Lower lobe of right lung (tissue), 2 donors: ENCODE data around the gene ANKRD17. TPM values are rescaled to one million over a fixed set of nuclear protein-coding genes. Genes with fewer than 3 reads are reported as not detected.

Source experiments
- ATAC-seq, 2 donors: fragments of 200-7000 bp; cut with Tn5 transposase; one replicate each; pipeline ENCODE4 v1.9.1; 2020 to 2022; ENCODE audit warnings: mild to moderate bottlenecking in 2 of 2, moderate library complexity in 2 of 2
- DNase-seq: peaks from one replicate; pipeline ENCODE4 v3.0.0-alpha.2; 2020
- H3K27ac ChIP-seq: fragments of 200-600 bp; one replicate; pipeline ENCODE4 v1.8.0; 2022
- H3K27me3 ChIP-seq: fragments of 200-600 bp; one replicate; pipeline ENCODE4 v1.8.0; 2022; ENCODE audit warnings: low read depth
- H3K36me3 ChIP-seq: fragments of 200-600 bp; one replicate; pipeline ENCODE4 v1.8.0; 2022; ENCODE audit warnings: mild to moderate bottlenecking
- H3K4me1 ChIP-seq: fragments of 200-600 bp; one replicate; pipeline ENCODE4 v1.8.0; 2022
- H3K4me3 ChIP-seq: fragments of 200-600 bp; one replicate; pipeline ENCODE4 v1.8.0; 2022; ENCODE audit warnings: mild to moderate bottlenecking
- H3K9me3 ChIP-seq: fragments of 200-600 bp; one replicate; pipeline ENCODE4 v1.8.0; 2022
- CTCF ChIP-seq: fragments of 200-600 bp; IDR thresholded peaks from one replicate; pipeline ENCODE4 v1.8.0; 2022; ENCODE audit warnings: antibody characterized with exemption, mild to moderate bottlenecking
- intact Hi-C: fragments of 100-400 bp; cut with DNase I; formaldehyde crosslinking; loops from one replicate; pipeline ENCODE4 v1.11.0; 2022
- total RNA-seq: library from RNA; stranded (reverse); fragmentation: NEBNext Ultra II Directional; extraction: Animal tissue kit (Norgen Biotek cat#: 25700); gene quantifications from one replicate; pipeline ENCODE4 v1.2.1, GENCODE V29; 2021
- donor health status: DM: no; HTN: yes; CAD: no; lungs with severe emphysema.

ANKRD17 gene
- total RNA-seq, 1 donor from 2014 or later = 57.4 TPM

GRCh38 chr4:73053076-73053475 is 205.5 kb downstream of the ANKRD17 start:
- no peak for TF ChIP-seq CTCF
- ATAC-seq (no peak), DNase-seq (no peak)
- Histone ChIP-seq H3K4me1 (peaks cover 2% of the 10 kb centered on the region), H3K9me3 (no peaks in the 10 kb centered on the region), H3K27ac (no peak overlapping the region), H3K27me3 (no peaks in the 10 kb centered on the region), H3K36me3 (peaks cover 35% of the 10 kb centered on the region), H3K4me3 (no peak overlapping the region)
- intact Hi-C loops = no loop called here

- intact Hi-C loops = no loop called here
- no peak for TF ChIP-seq CTCF
- Histone ChIP-seq H3K9me3 (no peaks in the 10 kb centered on the region), H3K4me1 (peaks cover 2% of the 10 kb centered on the region), H3K36me3 (peaks cover 21% of the 10 kb centered on the region), H3K27ac (no peak overlapping the region), H3K27me3 (no peaks in the 10 kb centered on the region), H3K4me3 (no peak overlapping the region)
- ATAC-seq (no peak), DNase-seq (no peak)
Measured at GRCh38 chr4:73051625-73052024, 207.0 kb downstream of the ANKRD17 start.

- no peaks in the 10 kb centered on the region for H3K9me3 ChIP-seq
- TF ChIP-seq CTCF = no peak
- H3K4me1 ChIP-seq = no peaks in the 10 kb centered on the region
- no peak overlapping the region for H3K27ac ChIP-seq
- no peak overlapping the region for H3K4me3 ChIP-seq
- no peaks in the 10 kb centered on the region for H3K36me3 ChIP-seq
- no peaks in the 10 kb centered on the region for H3K27me3 ChIP-seq
- no peak for DNase-seq
- intact Hi-C loops = no loop called here
- ATAC-seq = no peak
Measured at GRCh38 chr4:73045879-73046278, 212.7 kb downstream of the ANKRD17 start.

- ATAC-seq (no peak), DNase-seq (no peak)
- peaks cover 8% of the 10 kb centered on the region for H3K9me3 ChIP-seq
- no peaks in the 10 kb centered on the region for H3K27me3 ChIP-seq
- H3K27ac ChIP-seq = no peak overlapping the region
- no peaks in the 10 kb centered on the region for H3K36me3 ChIP-seq
- TF ChIP-seq CTCF = no peak
- intact Hi-C loops = no loop called here
- no peak overlapping the region for H3K4me3 ChIP-seq
- no peaks in the 10 kb centered on the region for H3K4me1 ChIP-seq
Measured at GRCh38 chr4:73037057-73037456, 221.5 kb downstream of the ANKRD17 start.

GRCh38 chr4:73036123-73036522 is 222.5 kb downstream of the ANKRD17 start:
- intact Hi-C loops = no loop called here
- ATAC-seq = no peak

More at GRCh38 chr4:73036123-73036522, 222.5 kb downstream of the ANKRD17 start:
- TF ChIP-seq CTCF = no peak
- Histone ChIP-seq H3K4me1 (no peaks in the 10 kb centered on the region), H3K27me3 (no peaks in the 10 kb centered on the region), H3K36me3 (no peaks in the 10 kb centered on the region), H3K27ac (no peak overlapping the region), H3K4me3 (no peak overlapping the region), H3K9me3 (peaks cover 8% of the 10 kb centered on the region)
- DNase-seq = no peak
